GM06990 (cell line): Measurements from ENCODE around the gene CRYGD.

Source experiments
- DNase-seq: peaks from one replicate; pipeline ENCODE4 v3.0.0-alpha.2; 2011; ENCODE audit not compliant: insufficient read length; ENCODE audit errors: extremely low read depth
- H3K27me3 ChIP-seq: replicated peaks from 2 replicates; pipeline ENCODE4 v1.6.0; 2011; ENCODE audit warnings: low read length; ENCODE audit not compliant: control insufficient read depth, insufficient read depth
- H3K36me3 ChIP-seq: 2 replicates; pipeline ENCODE4 v1.5.1; 2011; ENCODE audit warnings: low read length; ENCODE audit not compliant: control insufficient read depth, insufficient read depth
- H3K4me3 ChIP-seq: replicated peaks from 2 replicates; pipeline ENCODE4 v1.5.1; 2011; ENCODE audit warnings: low read depth, mild to moderate bottlenecking, control low read depth, low read length
- TF ChIP-seq, protein P1 (sequence below): IDR thresholded peaks from 2 replicates; pipeline ENCODE4 v1.5.1; 2011; ENCODE audit warnings: low read length, control low read depth, mild to moderate bottlenecking, inconsistent platforms; ENCODE audit not compliant: insufficient read depth, poor library complexity, severe bottlenecking

CRYGD gene

DNA sequence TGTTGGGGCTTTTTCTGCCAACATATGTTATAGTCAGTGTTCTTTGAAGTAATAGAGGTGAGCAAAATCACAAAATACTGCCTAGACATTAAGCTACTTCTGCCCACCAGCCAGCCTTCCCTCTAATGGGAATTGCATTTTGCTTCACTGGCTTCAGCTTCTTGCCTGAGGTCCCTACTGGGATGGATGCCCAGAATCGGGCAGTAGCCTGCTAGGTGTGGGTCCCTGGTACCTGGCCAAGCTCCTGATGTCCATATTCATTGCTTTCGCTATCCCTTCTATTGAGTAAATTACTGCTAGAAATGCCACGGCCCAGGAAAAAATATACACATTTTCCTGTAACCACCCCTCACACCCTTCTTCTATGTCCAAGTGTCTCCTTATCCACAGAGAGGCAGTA lies 27.0 kb downstream of the CRYGD start:
- no peak overlapping the region for H3K4me3 ChIP-seq
- TF ChIP-seq, protein P1, sequence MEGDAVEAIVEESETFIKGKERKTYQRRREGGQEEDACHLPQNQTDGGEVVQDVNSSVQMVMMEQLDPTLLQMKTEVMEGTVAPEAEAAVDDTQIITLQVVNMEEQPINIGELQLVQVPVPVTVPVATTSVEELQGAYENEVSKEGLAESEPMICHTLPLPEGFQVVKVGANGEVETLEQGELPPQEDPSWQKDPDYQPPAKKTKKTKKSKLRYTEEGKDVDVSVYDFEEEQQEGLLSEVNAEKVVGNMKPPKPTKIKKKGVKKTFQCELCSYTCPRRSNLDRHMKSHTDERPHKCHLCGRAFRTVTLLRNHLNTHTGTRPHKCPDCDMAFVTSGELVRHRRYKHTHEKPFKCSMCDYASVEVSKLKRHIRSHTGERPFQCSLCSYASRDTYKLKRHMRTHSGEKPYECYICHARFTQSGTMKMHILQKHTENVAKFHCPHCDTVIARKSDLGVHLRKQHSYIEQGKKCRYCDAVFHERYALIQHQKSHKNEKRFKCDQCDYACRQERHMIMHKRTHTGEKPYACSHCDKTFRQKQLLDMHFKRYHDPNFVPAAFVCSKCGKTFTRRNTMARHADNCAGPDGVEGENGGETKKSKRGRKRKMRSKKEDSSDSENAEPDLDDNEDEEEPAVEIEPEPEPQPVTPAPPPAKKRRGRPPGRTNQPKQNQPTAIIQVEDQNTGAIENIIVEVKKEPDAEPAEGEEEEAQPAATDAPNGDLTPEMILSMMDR: no peak
- H3K27me3 ChIP-seq: no peaks in the 10 kb centered on the region; the same call in 1 of the 2 replicates
- DNase-seq: no peak
- no peaks in the 10 kb centered on the region for H3K36me3 ChIP-seq

DNA sequence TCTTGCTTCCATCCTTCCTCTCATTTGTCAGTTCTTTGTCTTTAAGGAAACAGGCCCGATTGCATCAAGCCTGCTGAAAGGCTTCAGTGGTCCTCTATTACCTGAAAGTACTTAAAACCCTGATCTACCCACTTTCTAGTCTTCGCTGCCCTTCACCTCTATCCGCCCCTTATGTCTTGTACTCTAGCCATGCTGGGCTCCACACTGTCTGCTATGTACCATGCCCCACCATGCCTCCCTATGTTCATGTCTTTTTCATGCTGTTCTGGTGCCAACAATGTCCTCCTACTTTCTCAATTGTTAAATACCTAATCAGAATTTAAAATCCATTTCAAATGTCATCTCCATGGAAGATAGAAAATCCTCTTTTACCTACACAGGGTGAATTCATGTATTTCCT lies 28.2 kb downstream of the CRYGD start:
- Histone ChIP-seq H3K4me3 (no peak overlapping the region), H3K27me3 (no peaks in the 10 kb centered on the region; the same call in 1 of the 2 replicates), H3K36me3 (no peaks in the 10 kb centered on the region)
- TF ChIP-seq, protein P1: no peak
- no peak for DNase-seq

DNA sequence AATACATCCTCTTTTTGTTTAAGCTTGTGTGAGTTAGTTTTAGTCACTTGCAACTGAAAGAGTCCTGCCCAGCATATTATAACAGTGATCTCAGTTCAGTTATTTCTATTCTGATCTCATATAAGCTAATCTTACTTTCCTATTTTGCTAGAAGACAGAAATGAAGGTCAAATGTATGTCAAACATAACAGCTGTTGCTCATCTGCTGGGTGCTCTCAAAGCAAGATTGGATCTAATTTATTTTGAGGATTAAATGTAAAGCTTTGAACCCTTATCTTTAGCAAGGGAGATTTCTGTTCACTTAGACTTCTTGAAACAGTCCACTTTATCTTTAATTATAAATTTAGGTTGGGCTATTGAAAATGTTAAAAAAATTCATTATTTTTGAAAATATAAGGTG lies 31.2 kb downstream of the CRYGD start:
- TF ChIP-seq, protein P1: no peak
- DNase-seq: no peak
- Histone ChIP-seq H3K4me3 (no peak overlapping the region), H3K27me3 (no peaks in the 10 kb centered on the region; the same call in 1 of the 2 replicates), H3K36me3 (no peaks in the 10 kb centered on the region)

DNA sequence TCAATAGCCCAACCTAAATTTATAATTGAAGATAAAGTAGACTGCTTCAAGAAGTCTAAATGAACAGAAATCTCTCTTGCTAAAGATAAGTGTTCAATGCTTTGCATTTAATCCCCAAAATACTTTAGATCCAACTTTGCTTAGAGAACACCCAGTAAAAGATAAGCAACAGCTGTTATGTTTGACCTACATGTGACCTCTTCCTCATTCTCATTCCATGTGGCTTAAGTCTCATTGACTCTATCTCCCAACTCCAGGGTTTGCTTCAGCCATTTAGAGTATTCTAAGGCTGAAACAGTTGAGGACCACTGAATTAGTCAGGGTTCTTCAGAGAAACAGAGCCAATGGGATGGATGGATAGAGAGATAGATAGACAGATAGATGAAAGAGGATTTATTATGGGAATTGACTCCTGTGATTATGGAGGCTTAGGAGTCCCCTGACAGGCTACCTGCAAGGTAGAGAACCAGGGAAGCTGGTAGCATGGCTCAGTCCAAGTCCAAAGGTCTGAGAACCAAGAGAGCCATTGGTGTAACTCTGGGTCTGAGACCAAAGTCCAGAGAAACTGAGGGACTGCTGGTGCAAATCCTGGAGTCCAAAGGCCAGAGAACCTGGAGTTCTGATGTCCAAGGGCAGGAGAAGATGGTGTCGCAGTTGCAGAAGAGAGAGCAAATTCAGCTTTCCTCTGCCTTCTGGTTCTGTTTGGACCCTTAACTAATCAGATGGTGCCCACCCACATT lies 32.1 kb downstream of the CRYGD start:
- Histone ChIP-seq H3K4me3 (no peak overlapping the region), H3K27me3 (no peaks in the 10 kb centered on the region), H3K36me3 (no peaks in the 10 kb centered on the region)
- no peak for DNase-seq
- TF ChIP-seq, protein P1: no peak

DNA sequence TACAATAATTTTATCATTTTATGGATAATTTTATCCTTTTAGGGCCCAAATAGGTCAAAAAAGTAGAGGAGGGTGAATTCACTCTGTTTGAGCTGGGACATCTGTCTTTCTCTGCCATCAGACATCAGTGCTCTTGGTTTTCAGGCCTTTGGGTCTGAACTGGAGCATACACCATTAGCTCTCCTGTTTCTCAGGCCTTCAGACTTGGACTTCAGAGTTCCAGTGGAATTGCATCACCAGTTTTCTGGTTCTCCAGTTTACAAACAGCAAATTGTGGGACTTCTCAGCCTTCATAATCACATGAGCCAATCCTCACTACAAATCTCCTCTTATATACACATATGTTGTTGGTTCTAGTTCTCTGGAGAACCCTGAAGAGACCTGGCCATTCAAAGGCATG lies 33.9 kb downstream of the CRYGD start:
- Histone ChIP-seq H3K36me3 (no peaks in the 10 kb centered on the region), H3K4me3 (no peak overlapping the region), H3K27me3 (no peaks in the 10 kb centered on the region)
- DNase-seq: no peak
- TF ChIP-seq, protein P1: no peak
